Measurements from ENCODE around the gene CASK.

- TF ChIP-seq, protein P1, sequence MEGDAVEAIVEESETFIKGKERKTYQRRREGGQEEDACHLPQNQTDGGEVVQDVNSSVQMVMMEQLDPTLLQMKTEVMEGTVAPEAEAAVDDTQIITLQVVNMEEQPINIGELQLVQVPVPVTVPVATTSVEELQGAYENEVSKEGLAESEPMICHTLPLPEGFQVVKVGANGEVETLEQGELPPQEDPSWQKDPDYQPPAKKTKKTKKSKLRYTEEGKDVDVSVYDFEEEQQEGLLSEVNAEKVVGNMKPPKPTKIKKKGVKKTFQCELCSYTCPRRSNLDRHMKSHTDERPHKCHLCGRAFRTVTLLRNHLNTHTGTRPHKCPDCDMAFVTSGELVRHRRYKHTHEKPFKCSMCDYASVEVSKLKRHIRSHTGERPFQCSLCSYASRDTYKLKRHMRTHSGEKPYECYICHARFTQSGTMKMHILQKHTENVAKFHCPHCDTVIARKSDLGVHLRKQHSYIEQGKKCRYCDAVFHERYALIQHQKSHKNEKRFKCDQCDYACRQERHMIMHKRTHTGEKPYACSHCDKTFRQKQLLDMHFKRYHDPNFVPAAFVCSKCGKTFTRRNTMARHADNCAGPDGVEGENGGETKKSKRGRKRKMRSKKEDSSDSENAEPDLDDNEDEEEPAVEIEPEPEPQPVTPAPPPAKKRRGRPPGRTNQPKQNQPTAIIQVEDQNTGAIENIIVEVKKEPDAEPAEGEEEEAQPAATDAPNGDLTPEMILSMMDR (conservative IDR thresholded peaks at IDR 0.05; ENCODE audit: low read depth, low read length): no peak
- TF ChIP-seq EZH2 (IDR thresholded peaks at IDR 0.05; ENCODE audit: borderline replicate concordance, low read depth, low read length, poor library complexity, severe bottlenecking): no peak
Observed at GRCh38 chrX:41480508-41481260, 442.7 kb downstream of the CASK start.

All from A673 (cell line).